NCI-H774 (cell line): Measurements from ENCODE around the gene DOCK4.

Source experiments
- DNase-seq: peaks from one replicate; lab custom pipeline; 2025; lab: John Stamatoyannopoulos, UW

Gene DOCK4

DNA sequence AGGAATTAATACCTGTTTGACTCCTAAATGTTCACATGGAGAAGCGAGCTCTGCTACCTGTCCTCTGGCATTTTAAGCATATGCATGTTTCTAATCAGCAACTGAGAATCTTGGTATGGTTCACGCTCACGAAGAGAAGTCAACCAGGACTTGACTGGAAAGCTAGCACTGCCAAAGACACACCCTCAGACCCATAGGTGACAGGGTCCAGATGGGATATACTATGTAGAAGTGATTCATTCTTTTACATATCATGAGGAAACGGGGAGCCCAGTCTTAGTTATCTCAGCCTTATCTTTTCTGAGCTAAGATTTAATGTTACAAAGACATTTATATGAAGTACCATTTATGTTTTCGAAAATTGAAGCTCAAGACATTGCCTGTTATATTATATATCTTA, 313.0 kb downstream of the DOCK4 start:
- no peak for DNase-seq

DNA sequence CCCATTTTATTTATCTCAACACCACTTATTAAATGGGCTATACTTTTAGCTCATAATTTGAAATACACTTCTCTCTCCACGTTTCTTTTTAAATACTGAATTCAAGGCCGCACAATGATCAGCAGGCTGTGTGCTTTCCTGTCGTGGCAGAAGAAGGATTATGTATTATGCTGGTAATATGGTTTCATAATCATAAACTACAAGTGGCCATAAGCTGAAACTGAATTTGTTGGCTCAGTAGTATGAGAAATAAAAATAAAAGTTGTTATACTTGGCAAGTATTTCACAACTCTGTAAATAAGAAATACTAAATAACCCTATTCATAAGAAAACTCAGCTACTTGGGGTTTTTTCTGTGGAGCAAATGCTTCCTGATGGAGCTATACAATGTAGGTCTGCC, 313.6 kb downstream of the DOCK4 start:
- DNase-seq, result no peak

DNA sequence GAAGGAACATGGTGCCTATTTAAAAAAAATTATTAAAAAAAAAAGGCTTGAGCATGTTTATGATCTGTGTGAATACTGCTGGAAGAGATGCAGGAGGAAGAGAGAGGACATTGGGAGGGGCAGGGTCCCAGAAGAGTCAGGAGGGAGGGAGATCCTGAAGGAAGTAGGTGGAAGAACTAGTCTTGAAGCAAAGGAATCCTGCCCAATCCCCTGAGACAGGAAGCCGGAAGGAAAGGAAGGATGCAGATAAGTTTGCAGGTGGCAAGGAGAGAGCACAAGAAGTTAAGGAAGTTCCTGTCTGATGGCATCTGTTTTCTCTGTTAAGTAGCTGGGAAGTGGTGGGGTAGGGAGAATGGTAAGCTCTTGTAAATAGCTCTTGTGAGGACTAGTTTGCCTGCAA, 318.5 kb downstream of the DOCK4 start:
- DNase-seq, result no peak

DNA sequence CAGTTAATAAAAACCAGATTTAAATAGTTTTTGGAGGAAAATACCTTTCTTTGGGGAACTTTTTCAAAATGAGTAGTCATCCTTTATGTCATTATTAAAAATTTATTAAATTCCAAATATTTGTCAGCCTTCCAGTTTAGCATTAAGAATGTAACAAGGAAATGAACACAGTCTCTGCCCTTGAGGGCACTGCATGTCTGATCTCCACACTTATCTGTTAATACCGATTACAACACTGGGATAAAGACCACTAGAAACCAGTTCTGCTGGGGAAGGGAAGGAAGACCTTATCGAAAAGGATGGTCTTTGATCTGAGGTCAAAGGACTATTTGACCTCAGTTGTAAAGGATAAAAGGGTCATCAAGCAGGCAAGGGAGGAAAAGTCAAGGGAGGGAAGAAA, 320.0 kb downstream of the DOCK4 start:
- no peak for DNase-seq

DNA sequence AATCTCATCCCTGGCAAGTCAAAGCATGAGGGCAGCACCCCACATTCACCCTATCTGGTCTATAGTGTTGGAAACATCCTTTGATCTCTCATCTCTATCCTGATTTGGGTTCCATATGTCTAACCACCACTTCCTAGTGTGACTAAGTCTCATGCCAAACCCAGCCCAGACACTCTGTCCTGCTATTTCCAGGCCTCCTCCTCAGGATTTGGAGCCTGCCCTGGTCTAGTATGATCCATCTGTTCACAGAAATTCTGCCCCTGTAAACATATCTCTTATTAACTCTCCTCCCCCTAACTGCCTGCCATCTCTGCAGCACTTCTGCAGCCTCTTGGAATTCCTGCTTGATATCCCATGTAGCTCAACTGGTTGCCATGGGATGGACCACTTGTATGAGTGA, 323.0 kb downstream of the DOCK4 start:
- no peak for DNase-seq

DNA sequence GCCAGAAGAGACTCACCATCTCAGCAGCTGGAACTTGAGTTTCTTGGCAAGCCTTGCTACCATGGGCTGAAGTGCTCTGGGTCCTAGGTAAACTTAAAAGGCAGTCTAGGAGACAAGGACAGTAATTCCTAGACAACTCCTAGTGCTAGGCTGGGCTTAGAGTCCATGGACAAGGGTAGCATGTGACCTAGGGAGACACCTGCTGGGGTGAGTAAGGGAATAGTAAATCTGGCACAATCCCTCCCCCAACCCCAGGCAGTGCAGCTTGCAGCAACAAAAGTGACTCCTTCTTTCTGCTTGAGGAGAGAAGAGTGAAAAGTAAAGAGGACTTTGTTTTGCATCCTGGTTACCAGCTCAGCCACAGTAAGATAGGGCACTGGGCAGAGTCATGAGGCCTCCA, 327.4 kb downstream of the DOCK4 start:
- DNase-seq, result no peak

DNA sequence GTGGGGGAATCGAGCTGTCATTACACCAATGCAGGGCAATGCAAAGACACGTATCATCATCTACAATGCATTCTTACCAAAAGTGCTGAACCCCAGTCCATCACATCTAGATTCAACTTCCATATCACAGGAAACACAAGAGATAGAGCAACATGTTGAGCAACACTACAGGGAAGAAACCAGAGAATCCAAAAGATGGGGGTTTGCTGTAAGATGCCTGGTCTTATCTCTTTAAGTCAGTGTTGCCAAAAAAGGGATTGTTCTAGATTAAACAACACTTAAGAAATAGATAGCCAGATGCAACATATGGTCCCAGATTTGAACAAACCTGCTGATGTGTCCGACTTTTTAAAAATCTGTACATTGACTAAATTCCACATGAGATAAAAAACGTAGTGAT, 328.3 kb downstream of the DOCK4 start:
- DNase-seq, result no peak

DNA sequence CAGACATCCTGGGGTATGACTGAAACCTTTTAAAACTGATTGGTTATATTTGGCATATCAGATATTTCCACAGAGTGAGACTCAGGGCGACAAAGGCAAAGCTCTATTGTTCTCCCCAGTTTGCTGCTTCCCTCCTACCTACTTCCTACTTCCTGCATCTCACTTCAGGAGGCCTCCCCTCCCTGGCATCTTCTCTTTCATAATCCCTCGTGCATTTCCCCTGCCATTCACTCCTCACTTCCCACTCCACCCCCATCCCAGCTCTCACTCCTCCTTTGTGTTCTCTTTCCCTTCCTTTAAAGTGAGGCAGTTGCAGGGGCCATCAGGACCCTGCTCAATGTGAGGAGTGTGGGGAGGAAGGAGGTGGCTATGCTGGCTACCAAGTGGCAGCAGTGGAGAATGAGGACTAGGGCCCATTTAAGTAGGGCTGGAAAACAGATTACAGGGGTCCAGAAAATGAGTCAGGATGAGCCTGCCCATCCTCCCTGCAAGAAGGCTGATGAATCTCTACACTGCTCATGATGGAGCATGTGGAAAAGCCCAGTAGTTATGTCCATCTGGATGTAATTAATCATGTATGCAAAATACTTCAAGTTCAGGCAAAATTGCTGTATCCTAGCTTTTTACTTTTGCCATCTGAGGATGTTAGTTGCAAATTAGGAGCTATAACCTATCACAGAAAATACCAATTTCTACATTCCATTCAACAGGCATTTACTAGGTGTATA, 332.1 kb downstream of the DOCK4 start:
- no peak for DNase-seq

DNA sequence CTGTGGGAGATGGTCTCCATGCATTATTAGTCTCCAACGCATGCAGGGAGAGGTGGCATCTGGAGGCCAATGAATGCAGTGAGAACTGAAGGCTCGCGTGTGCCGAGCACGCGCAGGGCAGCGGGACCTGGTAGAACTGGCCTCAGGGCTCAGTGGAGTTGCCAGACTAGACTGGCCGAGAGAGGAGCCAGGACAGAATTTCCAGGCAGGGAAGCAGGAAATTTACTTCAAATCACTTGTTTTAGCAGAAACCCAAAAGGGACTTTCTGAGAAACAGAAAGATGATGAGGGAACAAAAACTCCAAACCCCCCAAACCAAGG, 332.9 kb downstream of the DOCK4 start:
- DNase-seq, result no peak

DNA sequence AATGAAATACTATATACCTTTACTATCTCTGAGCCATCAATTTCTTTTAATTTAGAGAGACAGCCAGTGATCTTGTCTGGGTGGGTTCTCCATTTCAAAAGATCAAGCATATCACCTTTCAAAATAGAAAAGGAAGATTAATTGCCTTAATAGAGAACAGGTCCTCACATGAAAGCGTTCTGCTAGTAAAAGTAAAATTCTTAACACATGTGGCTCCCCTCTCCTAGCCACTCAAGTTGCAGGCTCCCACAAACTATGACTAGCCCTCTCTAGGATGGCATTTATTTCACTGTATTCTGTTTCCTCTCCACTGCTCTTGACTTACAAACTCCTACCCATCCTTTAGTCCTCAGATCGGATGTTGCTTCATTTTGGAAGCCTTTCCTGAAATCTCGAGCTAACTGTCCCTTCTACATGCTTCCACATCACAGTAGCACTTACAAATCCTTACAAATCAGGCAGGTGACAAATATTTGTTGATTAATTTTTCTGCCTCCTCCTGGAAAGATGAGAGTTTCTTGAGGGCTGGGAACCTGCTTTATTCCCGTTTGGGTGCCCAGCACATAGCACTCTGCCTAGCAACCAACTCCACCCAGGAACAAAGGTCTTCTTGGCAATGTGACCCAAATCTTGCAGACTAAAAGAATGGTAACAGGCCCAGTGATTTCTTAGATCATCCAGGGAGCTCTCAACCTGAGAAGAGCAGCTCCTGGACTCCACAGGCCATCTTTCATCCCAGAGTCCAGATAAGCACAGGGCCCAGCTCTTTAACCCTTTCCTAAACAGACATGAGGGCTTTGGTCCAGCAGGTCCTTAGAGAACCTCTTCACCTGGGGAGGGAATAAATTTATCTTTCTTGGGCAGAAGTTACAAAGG, 333.5 kb downstream of the DOCK4 start:
- DNase-seq, result no peak

DNA sequence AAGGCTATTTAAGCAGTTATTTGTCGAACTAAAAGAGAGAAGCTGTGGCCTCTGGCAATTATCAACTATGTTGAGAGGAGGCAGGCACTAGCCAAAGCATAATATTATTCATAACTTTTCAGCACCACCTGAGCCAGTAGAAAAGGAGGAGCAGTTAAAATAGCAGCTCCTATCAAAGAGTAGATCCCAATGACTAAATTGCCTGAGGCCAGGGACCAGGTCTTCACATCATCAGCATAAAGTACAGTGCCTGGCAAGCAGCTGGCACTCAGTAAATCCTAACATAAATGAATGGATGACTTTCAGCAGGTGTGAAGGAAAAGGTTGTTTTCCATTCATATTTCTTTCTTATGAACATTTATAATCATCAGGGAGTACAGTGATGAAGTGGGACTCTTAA, 334.9 kb downstream of the DOCK4 start:
- DNase-seq, result no peak

DNA sequence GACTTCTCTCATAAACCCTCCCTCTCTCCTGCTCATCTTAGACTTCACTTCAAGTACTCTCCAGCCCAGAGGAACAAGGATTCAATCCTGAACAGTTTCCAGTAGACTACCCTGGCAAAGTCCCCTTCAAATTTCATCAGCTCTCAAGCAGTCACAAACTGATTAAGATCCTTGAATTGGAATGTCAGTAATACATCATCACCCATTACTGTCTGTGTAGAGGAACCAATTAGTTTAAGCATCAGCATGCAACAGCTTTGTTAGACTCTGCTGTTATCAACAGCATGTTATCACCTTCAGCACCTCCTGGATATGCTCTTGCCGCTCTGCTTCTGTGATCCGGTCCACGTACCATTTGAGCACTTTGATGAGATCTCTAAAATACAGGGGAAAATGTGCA, 336.9 kb downstream of the DOCK4 start:
- no peak for DNase-seq

DNA sequence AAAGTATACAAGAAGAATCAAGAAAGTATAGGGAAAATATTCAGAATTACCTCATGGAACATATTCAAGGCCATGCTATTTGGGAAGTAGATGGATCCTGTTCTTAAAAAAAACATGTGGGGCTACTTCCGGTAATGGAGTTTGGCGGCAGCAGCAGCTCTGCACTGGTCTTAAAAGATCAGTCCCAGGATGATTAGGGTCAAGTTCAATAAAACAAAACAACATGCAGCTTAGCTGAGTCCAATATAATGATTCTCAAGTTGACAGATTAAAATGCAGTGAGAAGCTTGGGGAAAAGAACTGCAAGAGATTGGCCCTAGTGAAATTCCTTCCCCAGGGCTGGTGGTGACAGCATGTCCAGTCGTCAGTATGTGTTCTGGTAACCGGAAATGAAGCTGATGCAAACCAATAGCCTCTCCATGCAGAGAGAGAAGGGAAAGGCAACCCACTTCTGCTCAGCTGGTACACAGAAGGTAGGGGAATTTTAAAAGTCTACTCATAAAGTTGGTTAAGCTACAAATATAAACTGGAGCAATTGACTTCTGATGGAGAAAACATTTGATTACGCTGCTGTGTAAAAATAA, 338.8 kb downstream of the DOCK4 start:
- DNase-seq, result no peak

DNA sequence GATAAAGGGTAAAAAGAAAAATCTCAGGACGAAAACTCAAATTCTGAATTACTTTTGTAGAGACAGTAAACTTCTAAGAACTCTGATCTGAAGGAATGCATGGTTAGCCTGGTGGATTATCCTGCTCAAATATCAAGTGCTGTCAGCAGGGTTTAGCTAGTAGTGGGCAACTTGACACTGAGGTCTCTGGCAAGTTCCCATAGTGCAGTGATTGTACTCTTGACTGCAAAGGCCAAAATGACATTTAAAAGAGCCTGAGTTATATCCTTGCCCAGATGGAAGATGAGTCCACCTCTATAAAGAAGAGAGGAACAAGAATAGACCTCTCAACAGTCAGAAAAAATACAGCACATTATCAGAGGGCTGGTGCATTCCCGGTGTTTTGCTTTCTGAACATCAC, 339.4 kb downstream of the DOCK4 start:
- DNase-seq, result no peak

DNA sequence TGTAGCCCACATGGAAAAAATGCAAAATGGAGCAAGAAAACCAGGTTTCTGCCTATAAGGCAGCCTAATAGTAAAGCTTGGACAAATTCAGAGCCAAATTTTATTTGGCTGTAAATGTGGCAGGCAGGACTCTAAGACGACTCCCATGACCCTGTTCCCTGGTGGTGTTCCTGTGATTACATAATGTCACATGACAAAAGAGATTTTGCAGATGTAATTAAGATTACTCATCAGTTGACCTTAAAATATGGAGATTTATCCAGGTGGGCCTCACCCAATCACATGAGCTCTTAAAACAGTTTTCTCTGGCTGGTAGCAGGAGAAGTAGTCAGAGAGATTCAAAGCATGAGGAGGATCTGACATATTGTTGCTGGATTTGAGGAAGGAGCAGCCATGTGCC, 340.8 kb downstream of the DOCK4 start:
- DNase-seq, result no peak

DNA sequence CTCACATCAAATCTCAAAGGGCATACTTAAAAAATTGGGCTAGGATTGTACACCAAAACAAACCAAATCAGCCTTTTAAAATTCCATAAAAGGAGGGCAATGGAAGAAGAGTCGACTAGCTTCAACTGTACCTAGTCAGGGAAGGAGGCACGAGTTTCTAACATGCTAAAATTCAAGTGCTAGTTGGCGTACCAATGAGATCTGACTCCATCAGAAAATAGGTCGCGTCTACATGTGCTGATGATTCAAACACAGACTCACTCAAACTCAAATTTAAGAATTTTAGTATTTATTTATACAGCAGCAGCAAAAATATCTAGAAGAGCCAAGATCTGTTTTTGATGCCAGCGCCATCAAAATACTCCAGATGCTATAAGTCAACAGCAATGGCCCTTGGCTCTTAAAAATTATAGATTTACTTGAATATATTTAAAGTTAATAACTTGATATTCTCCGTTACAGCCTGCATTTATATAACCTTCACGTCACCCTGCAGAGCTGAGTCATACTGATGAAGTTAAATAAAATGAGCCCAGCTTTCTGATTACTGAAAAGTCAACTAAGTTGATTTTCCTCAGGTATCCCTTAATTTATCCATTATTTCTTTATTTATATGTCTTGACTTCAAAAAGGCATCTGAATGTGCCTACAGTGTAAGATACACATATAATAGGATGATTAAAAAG, 341.8 kb downstream of the DOCK4 start:
- no peak for DNase-seq

DNA sequence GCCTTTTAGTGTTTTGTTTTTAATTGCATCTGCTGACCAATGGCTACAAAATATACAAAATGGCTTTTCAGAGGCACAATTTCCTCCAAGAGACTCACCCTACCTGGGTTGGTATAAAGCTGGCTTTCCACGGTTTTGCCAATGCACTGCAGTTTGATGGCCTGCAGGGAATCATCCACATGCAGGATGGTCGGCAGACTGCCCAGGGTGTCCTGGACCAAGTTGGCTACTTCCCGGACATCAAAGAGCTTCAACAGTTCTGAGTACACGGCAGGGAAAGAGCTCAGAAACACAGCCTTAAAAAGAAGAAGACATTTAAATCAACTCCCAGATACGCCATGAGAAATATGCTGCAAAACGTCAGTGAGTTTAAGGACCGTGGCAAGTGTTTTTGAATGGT, 342.9 kb downstream of the DOCK4 start:
- DNase-seq, result no peak

DNA sequence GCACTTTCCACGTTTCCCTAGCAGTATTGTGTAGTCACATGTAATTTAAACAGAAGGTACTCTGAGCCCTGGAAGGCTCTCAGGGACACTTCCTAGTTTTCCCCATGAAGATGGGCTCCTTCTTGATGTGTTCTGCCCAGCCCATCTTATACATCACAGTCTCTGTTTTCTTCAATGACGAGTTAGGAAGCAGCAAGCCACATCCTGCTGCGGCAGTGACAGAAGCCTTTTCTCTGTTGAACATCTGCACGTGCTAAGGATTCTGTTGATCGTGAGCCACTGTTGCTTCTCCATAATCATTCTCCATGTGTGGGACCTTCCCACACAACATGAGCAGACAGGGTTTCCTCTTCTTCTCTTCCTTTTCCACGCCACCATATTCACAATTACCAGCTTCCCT, 346.0 kb downstream of the DOCK4 start:
- DNase-seq, result no peak

DNA sequence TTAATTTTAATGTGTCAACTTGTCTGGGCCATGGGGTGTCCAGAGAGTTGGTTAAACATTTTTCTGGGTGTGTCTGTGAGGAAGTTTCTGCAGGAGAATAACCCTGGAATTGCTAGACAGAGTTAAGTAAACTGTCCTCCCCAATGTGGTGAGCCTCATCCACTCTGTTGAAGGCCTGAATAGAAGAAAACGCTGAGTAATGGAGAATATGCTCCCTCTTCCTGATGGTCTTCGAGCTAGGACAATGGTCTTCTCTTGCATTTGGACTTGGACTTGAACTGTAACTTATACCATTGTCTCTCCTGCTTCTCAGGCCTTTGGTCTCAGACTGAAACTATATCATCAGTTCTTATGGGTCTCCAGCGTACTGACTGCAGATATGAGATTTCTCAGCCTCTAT, 347.9 kb downstream of the DOCK4 start:
- no peak for DNase-seq

DNA sequence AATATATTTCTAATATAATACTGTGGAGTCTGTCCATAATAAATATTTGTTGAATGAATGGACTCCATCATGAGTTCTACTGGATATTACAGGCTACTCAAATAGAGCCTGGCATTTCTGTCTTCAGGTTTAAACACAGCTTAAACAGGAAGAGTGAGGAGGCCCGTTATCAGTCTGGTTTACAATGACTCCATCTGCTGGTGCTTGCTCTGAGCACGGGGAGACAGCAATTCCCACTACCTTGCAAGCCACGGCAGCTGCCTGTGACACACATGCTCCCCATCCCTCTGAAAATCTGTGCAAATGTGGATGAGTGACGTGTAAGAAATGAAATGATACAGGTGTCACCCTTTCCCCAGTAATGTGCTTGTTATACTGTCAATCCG, 350.4 kb downstream of the DOCK4 start:
- no peak for DNase-seq

DNA sequence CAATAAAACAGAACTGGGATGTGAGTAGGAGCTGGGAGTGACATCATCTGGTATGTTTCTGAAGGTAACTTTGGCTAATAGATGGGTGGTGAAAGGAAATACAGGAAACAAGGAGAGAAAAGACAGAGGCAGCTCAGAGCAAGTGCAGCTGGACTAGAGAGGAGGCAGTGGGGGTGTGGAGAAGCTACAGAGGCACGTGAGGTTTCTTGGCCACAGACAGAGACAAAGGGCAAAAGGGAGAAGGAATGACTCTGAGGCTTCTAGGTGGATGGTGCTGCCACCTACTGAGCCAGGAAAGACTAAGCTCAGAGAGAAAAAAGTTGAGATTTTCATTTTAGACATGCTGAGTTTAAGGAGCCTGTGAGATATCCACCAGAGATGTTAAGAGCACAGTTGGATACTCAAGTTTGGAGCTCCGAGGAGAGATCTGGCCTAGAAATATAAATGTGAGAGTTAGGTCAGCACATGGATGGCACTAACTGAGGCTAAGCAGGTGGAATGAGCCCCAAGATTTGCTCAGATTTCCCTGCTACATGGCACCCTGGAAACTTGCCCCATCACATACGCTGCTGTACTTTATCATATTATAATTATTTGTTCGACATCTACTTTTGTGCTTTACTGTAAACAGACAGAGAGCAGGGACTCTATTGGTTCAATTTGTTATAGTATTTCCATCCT, 350.9 kb downstream of the DOCK4 start:
- no peak for DNase-seq
